HepG2 (cell line): ENCODE measurements around the gene ATXN1L. TPM values are rescaled to one million over a fixed set of nuclear protein-coding genes. Genes with fewer than 3 reads are reported as not detected.

Source experiments
- AFF4 ChIP-seq: sonication (generic); formaldehyde crosslinking; IDR thresholded peaks from 2 replicates; pipeline ENCODE4 v1.4.0; 2020; ENCODE audit warnings: missing genetic modification reagents
- EHMT2 ChIP-seq: fragments of 200-600 bp; sonication (generic); IDR thresholded peaks from 2 replicates; pipeline ENCODE4 v1.7.0; 2017; ENCODE audit warnings: antibody characterized with exemption, low read depth, low read length, borderline replicate concordance
- ELK4 ChIP-seq: sonication (generic); formaldehyde crosslinking; IDR thresholded peaks from 2 replicates; pipeline ENCODE4 v1.9.0; 2021; ENCODE audit warnings: missing genetic modification reagents, borderline replicate concordance
- GATAD1 ChIP-seq: IDR thresholded peaks from 2 replicates; pipeline ENCODE4 v1.6.1; 2016; ENCODE audit warnings: missing genetic modification reagents, missing compliant biosample characterization
- MYNN ChIP-seq: sonication (generic); formaldehyde crosslinking; IDR thresholded peaks from 2 replicates; pipeline ENCODE4 v1.4.0; 2020; ENCODE audit warnings: mild to moderate bottlenecking, low read depth, missing genetic modification reagents
- REL ChIP-seq: sonication (generic); formaldehyde crosslinking; conservative IDR thresholded peaks from 2 replicates; pipeline ENCODE4 v1.8.0; 2022; ENCODE audit warnings: mild to moderate bottlenecking, missing genetic modification reagents, moderate library complexity
- RFXANK ChIP-seq: IDR thresholded peaks from 2 replicates; pipeline ENCODE4 v1.6.1; 2016
- SAP130 ChIP-seq: IDR thresholded peaks from 2 replicates; pipeline ENCODE4 v1.6.1; 2016; ENCODE audit warnings: low read depth
- SMC3 ChIP-seq: IDR thresholded peaks from 2 replicates; pipeline ENCODE4 v1.6.1; 2011; ENCODE audit warnings: low read length, improper control_type of control experiment
- ZNF124 ChIP-seq: sonication (generic); formaldehyde crosslinking; IDR thresholded peaks from 2 replicates; pipeline ENCODE4 v1.4.0; 2020; ENCODE audit warnings: missing genetic modification reagents
- ZNF34 ChIP-seq: sonication (generic); formaldehyde crosslinking; IDR thresholded peaks from 2 replicates; pipeline ENCODE4 v1.4.0; 2020; ENCODE audit warnings: mild to moderate bottlenecking, missing genetic modification reagents, borderline replicate concordance
- ZNF547 ChIP-seq: sonication (generic); formaldehyde crosslinking; IDR thresholded peaks from 2 replicates; pipeline ENCODE4 v1.5.1; 2020; ENCODE audit warnings: mild to moderate bottlenecking, missing genetic modification reagents
- polyA plus RNA-seq, 8 experiments: library from polyadenylated mRNA; depleted of rRNA in 3 of 8; stranded (reverse) in 7 of 8; unstranded in 1 of 8; fragments of >200 nt; fragmentation: Illumina TruSeq in 4 of 8; extraction: Trizol in 4 of 8; gene quantifications; 2 replicates each; pipeline versions ENCODE4 v1.2.1 to v1.2.3, GENCODE V29; 2011 to 2016; ENCODE audit warnings: low read depth in 4 of 8, missing spikeins in 1 of 8, mixed read lengths in 1 of 8; ENCODE audit not compliant: insufficient read depth in 1 of 8
- total RNA-seq, 5 experiments: library from RNA; depleted of rRNA; stranded (reverse); fragments of >200 nt; fragmentation: Illumina TruSeq; extraction: Trizol; gene quantifications; 2 replicates each; pipeline ENCODE4 v1.2.3, GENCODE V29; 2016; ENCODE audit warnings: low read depth in 1 of 5
- TF ChIP-seq, protein P1 (sequence below): sonication (generic); formaldehyde crosslinking; IDR thresholded peaks from 2 replicates; pipeline ENCODE4 v1.4.0; 2020; ENCODE audit warnings: missing genetic modification reagents, borderline replicate concordance
- TF ChIP-seq, protein P2 (sequence below): sonication (generic); formaldehyde crosslinking; IDR thresholded peaks from 2 replicates; pipeline ENCODE4 v1.4.0; 2020; ENCODE audit warnings: mild to moderate bottlenecking, missing genetic modification reagents, borderline replicate concordance
- TF ChIP-seq, protein P3 (sequence below): sonication (generic); formaldehyde crosslinking; IDR thresholded peaks from 2 replicates; pipeline ENCODE4 v1.4.0; 2020; ENCODE audit warnings: mild to moderate bottlenecking, low read depth, missing genetic modification reagents
- TF ChIP-seq, protein P4 (sequence below): IDR thresholded peaks from 2 replicates; pipeline ENCODE4 v1.6.1; 2016; ENCODE audit warnings: low read depth, control low read depth

Gene ATXN1L
- total and polyA plus RNA-seq, 2 of the 13 experiments (the other 11 are each of a cell fraction or from before 2014, with no cell fraction given) = 20.0 to 22.4 TPM

GRCh38 chr16:71845639-71846430 is at the start of gene ATXN1L (continued):
- TF ChIP-seq, protein P1, sequence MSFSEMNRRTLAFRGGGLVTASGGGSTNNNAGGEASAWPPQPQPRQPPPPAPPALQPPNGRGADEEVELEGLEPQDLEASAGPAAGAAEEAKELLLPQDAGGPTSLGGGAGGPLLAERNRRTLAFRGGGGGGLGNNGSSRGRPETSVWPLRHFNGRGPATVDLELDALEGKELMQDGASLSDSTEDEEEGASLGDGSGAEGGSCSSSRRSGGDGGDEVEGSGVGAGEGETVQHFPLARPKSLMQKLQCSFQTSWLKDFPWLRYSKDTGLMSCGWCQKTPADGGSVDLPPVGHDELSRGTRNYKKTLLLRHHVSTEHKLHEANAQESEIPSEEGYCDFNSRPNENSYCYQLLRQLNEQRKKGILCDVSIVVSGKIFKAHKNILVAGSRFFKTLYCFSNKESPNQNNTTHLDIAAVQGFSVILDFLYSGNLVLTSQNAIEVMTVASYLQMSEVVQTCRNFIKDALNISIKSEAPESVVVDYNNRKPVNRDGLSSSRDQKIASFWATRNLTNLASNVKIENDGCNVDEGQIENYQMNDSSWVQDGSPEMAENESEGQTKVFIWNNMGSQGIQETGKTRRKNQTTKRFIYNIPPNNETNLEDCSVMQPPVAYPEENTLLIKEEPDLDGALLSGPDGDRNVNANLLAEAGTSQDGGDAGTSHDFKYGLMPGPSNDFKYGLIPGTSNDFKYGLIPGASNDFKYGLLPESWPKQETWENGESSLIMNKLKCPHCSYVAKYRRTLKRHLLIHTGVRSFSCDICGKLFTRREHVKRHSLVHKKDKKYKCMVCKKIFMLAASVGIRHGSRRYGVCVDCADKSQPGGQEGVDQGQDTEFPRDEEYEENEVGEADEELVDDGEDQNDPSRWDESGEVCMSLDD = peak; percentile 89; the same call in 1 of the 2 replicates
- TF ChIP-seq EHMT2 (no peak), SMC3 (no peak), ZNF34 (CRISPR knock-in tag) (0 out of 2 replicates have a peak, but pooled peaks have one; percentile 68), ZNF124 (CRISPR knock-in tag) (peak; percentile 93; the same call in 1 of the 2 replicates), ZNF547 (CRISPR knock-in tag) (peak; percentile 82), AFF4 (no peak; the same call in 1 of the 2 replicates), ELK4 (CRISPR knock-in tag) (peak; percentile 77; the same call in 1 of the 2 replicates), RFXANK (CRISPR knock-in tag) (peak; percentile 77), SAP130 (peak; percentile 98), MYNN (CRISPR knock-in tag) (no peak), GATAD1 (CRISPR knock-in tag) (peak; percentile 96), REL (CRISPR knock-in tag) (peak; percentile 42; the same call in 1 of the 2 replicates)
- TF ChIP-seq, protein P2, sequence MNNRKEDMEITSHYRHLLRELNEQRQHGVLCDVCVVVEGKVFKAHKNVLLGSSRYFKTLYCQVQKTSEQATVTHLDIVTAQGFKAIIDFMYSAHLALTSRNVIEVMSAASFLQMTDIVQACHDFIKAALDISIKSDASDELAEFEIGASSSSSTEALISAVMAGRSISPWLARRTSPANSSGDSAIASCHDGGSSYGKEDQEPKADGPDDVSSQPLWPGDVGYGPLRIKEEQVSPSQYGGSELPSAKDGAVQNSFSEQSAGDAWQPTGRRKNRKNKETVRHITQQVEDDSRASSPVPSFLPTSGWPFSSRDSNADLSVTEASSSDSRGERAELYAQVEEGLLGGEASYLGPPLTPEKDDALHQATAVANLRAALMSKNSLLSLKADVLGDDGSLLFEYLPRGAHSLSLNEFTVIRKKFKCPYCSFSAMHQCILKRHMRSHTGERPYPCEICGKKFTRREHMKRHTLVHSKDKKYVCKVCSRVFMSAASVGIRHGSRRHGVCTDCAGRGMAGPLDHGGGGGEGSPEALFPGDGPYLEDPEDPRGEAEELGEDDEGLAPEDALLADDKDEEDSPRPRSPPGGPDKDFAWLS = 0 out of 2 replicates have a peak, but pooled peaks have one; percentile 53
- TF ChIP-seq, protein P3, sequence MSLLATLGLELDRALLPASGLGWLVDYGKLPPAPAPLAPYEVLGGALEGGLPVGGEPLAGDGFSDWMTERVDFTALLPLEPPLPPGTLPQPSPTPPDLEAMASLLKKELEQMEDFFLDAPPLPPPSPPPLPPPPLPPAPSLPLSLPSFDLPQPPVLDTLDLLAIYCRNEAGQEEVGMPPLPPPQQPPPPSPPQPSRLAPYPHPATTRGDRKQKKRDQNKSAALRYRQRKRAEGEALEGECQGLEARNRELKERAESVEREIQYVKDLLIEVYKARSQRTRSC (CRISPR knock-in tag) = no peak
- TF ChIP-seq, protein P4, sequence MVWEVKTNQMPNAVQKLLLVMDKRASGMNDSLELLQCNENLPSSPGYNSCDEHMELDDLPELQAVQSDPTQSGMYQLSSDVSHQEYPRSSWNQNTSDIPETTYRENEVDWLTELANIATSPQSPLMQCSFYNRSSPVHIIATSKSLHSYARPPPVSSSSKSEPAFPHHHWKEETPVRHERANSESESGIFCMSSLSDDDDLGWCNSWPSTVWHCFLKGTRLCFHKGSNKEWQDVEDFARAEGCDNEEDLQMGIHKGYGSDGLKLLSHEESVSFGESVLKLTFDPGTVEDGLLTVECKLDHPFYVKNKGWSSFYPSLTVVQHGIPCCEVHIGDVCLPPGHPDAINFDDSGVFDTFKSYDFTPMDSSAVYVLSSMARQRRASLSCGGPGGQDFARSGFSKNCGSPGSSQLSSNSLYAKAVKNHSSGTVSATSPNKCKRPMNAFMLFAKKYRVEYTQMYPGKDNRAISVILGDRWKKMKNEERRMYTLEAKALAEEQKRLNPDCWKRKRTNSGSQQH (CRISPR knock-in tag) = peak; percentile 94; the same call in 1 of the 2 replicates
